ENCODE results near the gene PTPRU. TPM values are rescaled to one million over a fixed set of nuclear protein-coding genes. Genes with fewer than 3 reads are reported as not detected.
A peak's percentile ranks its signal among the peaks of the same experiment; 100 is the strongest.

PTPRU gene
- total and polyA plus RNA-seq, 7 donors = 14.5 to 51.4 (median 25.6) TPM

DNA sequence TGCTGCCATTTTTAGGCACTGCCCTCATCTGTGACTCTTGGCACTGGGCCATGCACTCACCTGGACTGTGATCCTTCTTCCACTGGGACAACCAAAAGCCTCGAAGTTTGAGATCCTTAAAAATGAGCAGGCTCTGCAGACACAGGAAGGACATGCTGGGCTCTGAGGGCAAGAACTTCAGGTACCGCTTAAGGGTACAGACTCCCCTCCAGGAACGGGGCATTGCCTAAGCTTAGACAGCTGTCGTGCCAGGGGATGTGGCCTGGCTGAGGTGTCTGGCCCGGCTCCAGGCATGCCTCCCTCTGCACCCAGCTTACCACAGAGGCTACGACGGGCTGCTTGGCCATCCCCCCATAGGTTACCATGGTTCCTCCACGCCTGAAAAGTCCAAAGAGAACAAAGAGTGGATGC lies 40.4 kb upstream of the PTPRU start:
- DNase-seq (peak; percentile 50 to 69), ATAC-seq (peak; percentile 87 to 93 (median 89))
- Histone ChIP-seq H3K9me3 (no peaks in the 10 kb centered on the region), H3K4me1 (peaks cover 5% of the 10 kb centered on the region), H3K27me3 (ENCODE audit: insufficient read depth in 3 of 3, low read length in 2 of 3) (no peaks in the 10 kb centered on the region), H3K36me3 (ENCODE audit: insufficient read depth in 1 of 2, low read depth in 1 of 2) (peaks cover 8 to 70% of the 10 kb centered on the region in 2 donors), H3K27ac (no peak overlapping the region), H3K4me3 (no peak overlapping the region)
- WGBS, 3 donors = 35 to 55% (median 46%) methylated on average over 8 of the region's 8 CpGs
- intact Hi-C loops (cut with DNase I) = loop anchor here in 1 of 2 donors (10.0 kb wide), 1 partner anchor 411 kb away; no protein-coding TSS in a partner anchor
- no peak for TF ChIP-seq CTCF (IDR thresholded peaks at IDR 0.05)

- TF ChIP-seq CTCF (IDR thresholded peaks at IDR 0.05) = no peak
- Histone ChIP-seq H3K4me3 (no peak overlapping the region), H3K27ac (no peak overlapping the region), H3K4me1 (peaks cover 7% of the 10 kb centered on the region), H3K9me3 (no peaks in the 10 kb centered on the region), H3K36me3 (ENCODE audit: insufficient read depth in 1 of 2, low read depth in 1 of 2) (peaks cover 8 to 81% of the 10 kb centered on the region in 2 donors), H3K27me3 (ENCODE audit: insufficient read depth in 3 of 3, low read length in 2 of 3) (no peaks in the 10 kb centered on the region)
- intact Hi-C loops (cut with DNase I) = loop anchor here in 1 of 2 donors (10.0 kb wide), 1 partner anchor 412 kb away; no protein-coding TSS in a partner anchor
- WGBS, 3 donors = 84 to 91% (median 91%) methylated on average over 7 of the region's 7 CpGs
- DNase-seq (no peak), ATAC-seq (no peak)
Observed at GRCh38 chr1:29196863-29197589, 39.3 kb upstream of the PTPRU start.

- Histone ChIP-seq H3K27ac (no peak overlapping the region), H3K36me3 (ENCODE audit: insufficient read depth in 1 of 2, low read depth in 1 of 2) (peaks cover 8 to 78% of the 10 kb centered on the region in 2 donors), H3K9me3 (no peaks in the 10 kb centered on the region), H3K4me3 (no peak overlapping the region), H3K27me3 (ENCODE audit: insufficient read depth in 3 of 3, low read length in 2 of 3) (no peaks in the 10 kb centered on the region), H3K4me1 (peaks cover 12% of the 10 kb centered on the region)
- ATAC-seq (peak in 2 of 4 donors; percentile 29 to 37), DNase-seq (no peak)
- TF ChIP-seq CTCF (IDR thresholded peaks at IDR 0.05) = peak; percentile 9
- 97 to 100% (median 98%) methylated on average over 2 of the region's 2 CpGs for WGBS, 3 donors
- intact Hi-C loops (cut with DNase I) = loop anchor here in 1 of 2 donors (10.0 kb wide), 1 partner anchor 413 kb away; no protein-coding TSS in a partner anchor
Observed at GRCh38 chr1:29197590-29197924, 38.8 kb upstream of the PTPRU start.

GRCh38 chr1:29197993-29198392 lies 38.3 kb upstream of the PTPRU start:
- no peak for ATAC-seq
- DNase-seq = no peak
- intact Hi-C loops (cut with DNase I) = loop anchor here in 1 of 2 donors (10.0 kb wide), 1 partner anchor 413 kb away; no protein-coding TSS in a partner anchor
- peaks cover 8 to 74% of the 10 kb centered on the region in 2 donors for H3K36me3 ChIP-seq (ENCODE audit: insufficient read depth in 1 of 2, low read depth in 1 of 2)
- no peak overlapping the region for H3K27ac ChIP-seq
- WGBS, 3 donors = 91 to 96% (median 93%) methylated on average over 12 of the region's 12 CpGs
- H3K4me3 ChIP-seq = no peak overlapping the region
- H3K4me1 ChIP-seq = peaks cover 16% of the 10 kb centered on the region
- no peak for TF ChIP-seq CTCF (IDR thresholded peaks at IDR 0.05)
- H3K9me3 ChIP-seq = no peaks in the 10 kb centered on the region
- H3K27me3 ChIP-seq (ENCODE audit: insufficient read depth in 3 of 3, low read length in 2 of 3) = no peaks in the 10 kb centered on the region
